ENCODE measurements around the gene ALK.

ALK gene

GRCh38 chr2:29154610-29155009 lies 766.8 kb downstream of the ALK start:
- Histone ChIP-seq H3K27me3 (ENCODE audit: control insufficient read depth, insufficient read depth, low read length) (no peaks in the 10 kb centered on the region), H3K9me3 (ENCODE audit: control insufficient read depth, low read depth, low read length) (no peaks in the 10 kb centered on the region), H3K4me3 (ENCODE audit: low read length) (no peak overlapping the region), H3K9ac (ENCODE audit: low read length) (no peak overlapping the region), H3K4me1 (ENCODE audit: control insufficient read depth, low read depth, low read length) (no peaks in the 10 kb centered on the region), H3K36me3 (ENCODE audit: control insufficient read depth, low read depth, low read length) (no peaks in the 10 kb centered on the region), H3K27ac (ENCODE audit: low read length) (no peak overlapping the region)

- Histone ChIP-seq H3K27ac (ENCODE audit: low read length) (no peak overlapping the region), H3K27me3 (ENCODE audit: control insufficient read depth, insufficient read depth, low read length) (no peaks in the 10 kb centered on the region), H3K36me3 (ENCODE audit: control insufficient read depth, low read depth, low read length) (no peaks in the 10 kb centered on the region), H3K4me3 (ENCODE audit: low read length) (no peak overlapping the region), H3K9me3 (ENCODE audit: control insufficient read depth, low read depth, low read length) (no peaks in the 10 kb centered on the region), H3K4me1 (ENCODE audit: control insufficient read depth, low read depth, low read length) (no peaks in the 10 kb centered on the region), H3K9ac (ENCODE audit: low read length) (no peak overlapping the region)
These were observed 773.4 kb downstream of the ALK start for GRCh38 chr2:29147963-29148362.

GRCh38 chr2:29146197-29146596 lies 775.2 kb downstream of the ALK start:
- Histone ChIP-seq H3K36me3 (ENCODE audit: control insufficient read depth, low read depth, low read length) (no peaks in the 10 kb centered on the region), H3K27ac (ENCODE audit: low read length) (no peak overlapping the region), H3K9me3 (ENCODE audit: control insufficient read depth, low read depth, low read length) (no peaks in the 10 kb centered on the region), H3K9ac (ENCODE audit: low read length) (no peak overlapping the region), H3K4me1 (ENCODE audit: control insufficient read depth, low read depth, low read length) (no peaks in the 10 kb centered on the region), H3K4me3 (ENCODE audit: low read length) (no peak overlapping the region), H3K27me3 (ENCODE audit: control insufficient read depth, insufficient read depth, low read length) (no peaks in the 10 kb centered on the region)

- no peaks in the 10 kb centered on the region for H3K4me1 ChIP-seq (ENCODE audit: control insufficient read depth, low read depth, low read length)
- H3K4me3 ChIP-seq (ENCODE audit: low read length): no peak overlapping the region
- no peak overlapping the region for H3K27ac ChIP-seq (ENCODE audit: low read length)
- H3K9ac ChIP-seq (ENCODE audit: low read length): no peak overlapping the region
- H3K9me3 ChIP-seq (ENCODE audit: control insufficient read depth, low read depth, low read length): no peaks in the 10 kb centered on the region
- H3K36me3 ChIP-seq (ENCODE audit: control insufficient read depth, low read depth, low read length): no peaks in the 10 kb centered on the region
- no peaks in the 10 kb centered on the region for H3K27me3 ChIP-seq (ENCODE audit: control insufficient read depth, insufficient read depth, low read length)
These were observed 777.7 kb downstream of the ALK start for GRCh38 chr2:29143657-29144056.

Data from iPS-18a (cell line).